H1 (cell line): ENCODE measurements around the gene LSM7. TPM values are rescaled to one million over a fixed set of nuclear protein-coding genes. Genes with fewer than 3 reads are reported as not detected.

Experiments
- CTCF ChIA-PET: fragments of 300-600 bp; sonication (Branson Sonifier 250); formaldehyde crosslinking; loops from one replicate; lab custom pipeline; 2021; ENCODE audit not compliant: partially characterized antibody; lab: Charles Lee
- POLR2A ChIA-PET: fragments of 300-600 bp; sonication (Branson Sonifier 250); formaldehyde crosslinking; loops from one replicate; lab custom pipeline; 2021; ENCODE audit warnings: inconsistent platforms; ENCODE audit not compliant: partially characterized antibody; lab: Charles Lee
- DNase-seq, 2 experiments: peaks; one replicate each; pipeline versions ENCODE4 v3.0.0 to v3.0.0-alpha.2; 2010 to 2022; ENCODE audit warnings: low spot score in 2 of 2, low read depth in 1 of 2, mixed read lengths in 1 of 2
- FAIRE-seq: peaks from 2 replicates; lab custom pipeline; 2011; peaks lifted over from hg19 to GRCh38; lab: Jason Lieb, UNC
- H2AFZ ChIP-seq: 2 replicates; pipeline ENCODE4 v1.8.1; 2012; ENCODE audit warnings: low read length, inconsistent platforms
- H2AK5ac ChIP-seq: 2 replicates; pipeline ENCODE4 v1.6.1; 2013; ENCODE audit warnings: low read depth, low read length
- H2BK120ac ChIP-seq: replicated peaks from 2 replicates; pipeline ENCODE3; 2013; ENCODE audit warnings: low read depth, low read length, inconsistent platforms
- H2BK12ac ChIP-seq: 2 replicates; pipeline ENCODE4 v1.6.1; 2013; ENCODE audit warnings: low read depth, low read length
- H2BK15ac ChIP-seq: 2 replicates; pipeline ENCODE4 v1.6.1; 2013; ENCODE audit warnings: low read length
- H2BK20ac ChIP-seq: 2 replicates; pipeline ENCODE4 v1.6.1; 2013; ENCODE audit warnings: low read length
- H2BK5ac ChIP-seq: 2 replicates; pipeline ENCODE4 v1.6.1; 2013; ENCODE audit warnings: low read depth, low read length
- H3K14ac ChIP-seq: 2 replicates; pipeline ENCODE4 v1.6.1; 2013; ENCODE audit warnings: inconsistent platforms; ENCODE audit not compliant: insufficient read length
- H3K18ac ChIP-seq: 2 replicates; pipeline ENCODE4 v1.6.1; 2013; ENCODE audit warnings: low read length; ENCODE audit errors: extremely low read depth
- H3K23ac ChIP-seq: 2 replicates; pipeline ENCODE4 v1.6.1; 2013; ENCODE audit warnings: inconsistent platforms; ENCODE audit not compliant: insufficient read length
- H3K23me2 ChIP-seq: 2 replicates; pipeline ENCODE4 v1.6.1; 2013; ENCODE audit warnings: low read depth, low read length
- H3K27ac ChIP-seq: 2 replicates; pipeline ENCODE4 v1.6.1; 2011; ENCODE audit warnings: low read depth, low read length, inconsistent platforms
- H3K27me3 ChIP-seq, 4 experiments: replicated peaks in 1 of 4; 1 replicate in 1 of 4; 2 replicates in 3 of 4; pipeline versions ENCODE4 v1.6.1 to v1.8.1; 2011 to 2013; ENCODE audit warnings: low read length in 3 of 4, mild to moderate bottlenecking in 3 of 4, inconsistent platforms in 2 of 4, mixed read lengths in 2 of 4, moderate library complexity in 1 of 4; ENCODE audit not compliant: control insufficient read depth in 3 of 4, insufficient read depth in 3 of 4; ENCODE audit errors: extremely low read depth in 1 of 4
- H3K36me3 ChIP-seq, 4 experiments: 2 replicates each; pipeline versions ENCODE4 v1.6.1 to v1.8.1; 2011 to 2013; ENCODE audit warnings: mild to moderate bottlenecking in 4 of 4, low read length in 3 of 4, moderate library complexity in 2 of 4, control low read depth in 1 of 4, inconsistent platforms in 1 of 4; ENCODE audit not compliant: insufficient read depth in 4 of 4, control insufficient read depth in 2 of 4
- H3K4ac ChIP-seq: replicated peaks from 2 replicates; pipeline ENCODE3; 2013; ENCODE audit warnings: low read length, low read depth, mixed read lengths, inconsistent platforms; ENCODE audit not compliant: insufficient read length
- H3K4me1 ChIP-seq, 4 experiments: replicated peaks in 1 of 4; 1 replicate in 1 of 4; 2 replicates in 3 of 4; pipeline versions ENCODE4 v1.6.1 to v1.8.1; 2011 to 2013; ENCODE audit warnings: low read length in 3 of 4, inconsistent platforms in 2 of 4, mixed read lengths in 1 of 4; ENCODE audit not compliant: insufficient read depth in 4 of 4, control insufficient read depth in 3 of 4
- H3K4me2 ChIP-seq, 2 experiments: 2 replicates each; pipeline versions ENCODE4 v1.6.1 to v1.8.1; 2011 to 2013; ENCODE audit warnings: low read depth in 2 of 2, low read length in 2 of 2, control low read depth in 1 of 2, inconsistent platforms in 1 of 2, mild to moderate bottlenecking in 1 of 2; ENCODE audit not compliant: insufficient read depth in 1 of 2
- H3K4me3 ChIP-seq, 4 experiments: fragments of 200-600, 300-600 bp in 1 of 4; sonication (generic), shearing (Covaris generic), sonication (Bioruptor Twin) in 1 of 4; 2 replicates each; pipeline versions ENCODE4 v1.5.1 to v1.8.1; 2011 to 2016; ENCODE audit warnings: low read length in 4 of 4, low read depth in 3 of 4, control low read depth in 2 of 4, inconsistent platforms in 2 of 4, mild to moderate bottlenecking in 2 of 4, mixed read lengths in 1 of 4, moderate library complexity in 1 of 4; ENCODE audit not compliant: insufficient read depth in 2 of 4; ENCODE audit errors: extremely low read depth in 1 of 4
- H3K56ac ChIP-seq: replicated peaks from 2 replicates; pipeline ENCODE3; 2013; ENCODE audit warnings: low read depth, mild to moderate bottlenecking, mixed read lengths, low read length, inconsistent platforms; ENCODE audit not compliant: insufficient read length
- H3K79me1 ChIP-seq: 2 replicates; pipeline ENCODE4 v1.6.1; 2013; ENCODE audit warnings: low read depth, low read length, control low read depth
- H3K79me2 ChIP-seq, 2 experiments: 2 replicates each; pipeline versions ENCODE4 v1.6.1 to v1.8.1; 2012 to 2013; ENCODE audit warnings: low read length in 2 of 2, mild to moderate bottlenecking in 2 of 2, inconsistent platforms in 1 of 2; ENCODE audit not compliant: insufficient read depth in 2 of 2, control insufficient read depth in 1 of 2
- H3K9ac ChIP-seq, 4 experiments: replicated peaks in 1 of 4; 1 replicate in 1 of 4; 2 replicates in 3 of 4; pipeline versions ENCODE4 v1.6.1 to v1.8.1; 2011 to 2013; ENCODE audit warnings: low read depth in 3 of 4, low read length in 3 of 4, control low read depth in 2 of 4, mild to moderate bottlenecking in 2 of 4, moderate library complexity in 2 of 4, inconsistent platforms in 1 of 4; ENCODE audit errors: extremely low read depth in 1 of 4
- H3K9me3 ChIP-seq, 2 experiments: 2 replicates each; pipeline versions ENCODE4 v1.6.1 to v1.8.1; 2012 to 2013; ENCODE audit warnings: mild to moderate bottlenecking in 2 of 2, moderate library complexity in 2 of 2, control low read depth in 1 of 2, inconsistent platforms in 1 of 2, low read depth in 1 of 2, low read length in 1 of 2, mixed read lengths in 1 of 2; ENCODE audit not compliant: insufficient read depth in 2 of 2
- H4K20me1 ChIP-seq, 2 experiments: replicated peaks in 1 of 2; 2 replicates each; pipeline versions ENCODE3 to v1.8.1; 2011 to 2013; ENCODE audit warnings: inconsistent platforms in 2 of 2, low read length in 2 of 2, mild to moderate bottlenecking in 1 of 2; ENCODE audit not compliant: insufficient read depth in 2 of 2, control insufficient read depth in 1 of 2
- H4K5ac ChIP-seq: 2 replicates; pipeline ENCODE4 v1.6.1; 2013; ENCODE audit warnings: low read length, low read depth, mixed read lengths, inconsistent platforms; ENCODE audit not compliant: insufficient read length
- H4K8ac ChIP-seq: 2 replicates; pipeline ENCODE4 v1.8.0; 2013; ENCODE audit warnings: mild to moderate bottlenecking, moderate library complexity, low read length, inconsistent platforms; ENCODE audit not compliant: insufficient read depth; ENCODE audit errors: extremely low read depth
- H4K91ac ChIP-seq: replicated peaks from 2 replicates; pipeline ENCODE3; 2013; ENCODE audit warnings: low read length, mixed read lengths, inconsistent platforms; ENCODE audit not compliant: insufficient read length
- CBX5 ChIP-seq: fragments of 300-800, 300-1000 bp; sonication (generic); IDR thresholded peaks from 2 replicates; pipeline ENCODE4 v1.7.1; 2016; ENCODE audit warnings: antibody characterized with exemption, low read length, low read depth
- CREB1 ChIP-seq: IDR thresholded peaks from 2 replicates; pipeline ENCODE4 v1.6.1; 2012; ENCODE audit warnings: inconsistent platforms
- E2F6 ChIP-seq: IDR thresholded peaks from 2 replicates; pipeline ENCODE4 v1.6.1; 2012; ENCODE audit warnings: inconsistent platforms
- EZH2 ChIP-seq: fragments of 200-600 bp; sonication (generic); IDR thresholded peaks from 2 replicates; pipeline ENCODE4 v1.7.1; 2012; ENCODE audit warnings: low read depth, mild to moderate bottlenecking, moderate library complexity, low read length, inconsistent platforms; ENCODE audit not compliant: severe bottlenecking
- MAX ChIP-seq: IDR thresholded peaks from 2 replicates; pipeline ENCODE4 v1.6.1; 2012; ENCODE audit warnings: inconsistent platforms
- NRF1 ChIP-seq: IDR thresholded peaks from 2 replicates; pipeline ENCODE4 v1.6.1; 2011; ENCODE audit warnings: mild to moderate bottlenecking, low read depth, low read length, improper control_type of control experiment
- RNF2 ChIP-seq: fragments of 200-900, 300-1000 bp; sonication (generic); IDR thresholded peaks from 2 replicates; pipeline ENCODE4 v1.7.1; 2016; ENCODE audit warnings: borderline replicate concordance, low read depth, mild to moderate bottlenecking, antibody characterized with exemption, low read length; ENCODE audit not compliant: poor library complexity, severe bottlenecking; ENCODE audit errors: missing control alignments
- TCF12 ChIP-seq: IDR thresholded peaks from 2 replicates; pipeline ENCODE4 v1.6.1; 2011; ENCODE audit warnings: low read depth, mild to moderate bottlenecking, low read length
- TEAD4 ChIP-seq: IDR thresholded peaks from 2 replicates; pipeline ENCODE4 v1.6.1; 2012; ENCODE audit warnings: low read depth, low read length, inconsistent platforms, mixed read lengths
- WGBS, 2 experiments: shearing (Covaris generic) in 1 of 2; methylation state at CpG; one replicate each; pipeline versions ENCODE4 v1.1.6 to v1.1.7; 2013 to 2015; ENCODE audit warnings: low lambda C conversion rate in 2 of 2, mixed read lengths in 2 of 2, inconsistent platforms in 1 of 2, low coverage in 1 of 2, missing lambda C conversion rate in 1 of 2; ENCODE audit not compliant: insufficient replicate concordance in 2 of 2, insufficient coverage in 1 of 2, insufficient read length in 1 of 2; ENCODE audit errors: extremely low coverage in 1 of 2, missing lambda C conversion rate in 1 of 2; 5-methylcytosine and 5-hydroxymethylcytosine counted together
- polyA plus RNA-seq, 7 experiments: library from polyadenylated mRNA; depleted of rRNA in 3 of 7; stranded (reverse) in 5 of 7; unstranded in 2 of 7; fragments of >200 nt in 5 of 7; fragments of 200-250 nt in 2 of 7; gene quantifications; 1 replicate in 5 of 7; 2 replicates in 1 of 7; 4 replicates in 1 of 7; pipeline versions ENCODE4 v1.2.1 to v1.2.3, GENCODE V29; 2011 to 2013; ENCODE audit warnings: missing spikeins in 2 of 7, mixed read lengths in 2 of 7
- total RNA-seq: library from RNA; stranded (reverse); fragmentation: NEBNext Ultra II Directional; extraction: Animal tissue kit (Norgen Biotek cat#: 25700); gene quantifications from 2 replicates; pipeline ENCODE4 v1.2.1, GENCODE V29; 2021

Gene LSM7
- total and polyA plus RNA-seq, 2 of the 8 experiments (the other 6 are each of a cell fraction or from before 2014, with no cell fraction given) = 228 to 1,335 TPM

- no peak overlapping the region for H4K5ac ChIP-seq
- H3K4ac ChIP-seq = no peak overlapping the region
- H2BK120ac ChIP-seq = no peak overlapping the region
- H3K79me1 ChIP-seq = no peaks in the 10 kb centered on the region
- H2AK5ac ChIP-seq = no peak overlapping the region
- no peak overlapping the region for H2BK15ac ChIP-seq
- no peaks in the 10 kb centered on the region for H3K36me3 ChIP-seq
- peak overlapping the region; percentile 66 for H4K91ac ChIP-seq
- H2BK12ac ChIP-seq = peak overlapping the region; percentile 27; the same call in 1 of the 2 replicates
- no peak overlapping the region for H3K14ac ChIP-seq
- H3K27me3 ChIP-seq = peaks cover 0 to 30% (median 19%) of the 10 kb centered on the region in 4 experiments; a peak in 6 of 7 replicates
- H3K23ac ChIP-seq = no peak overlapping the region
- H3K23me2 ChIP-seq = no peaks in the 10 kb centered on the region; the same call in 1 of the 2 replicates
- H3K9ac ChIP-seq = no peak overlapping the region
- POLR2A ChIA-PET = interaction anchor here (0.6 to 1.9 kb wide), 13 partner anchors 8 to 64 kb away, joined by 3 to 7 read pairs (median 3); partner anchors contain the start of gene PEAK3
- H3K4me1 ChIP-seq = peaks cover 0 to 12% (median 8%) of the 10 kb centered on the region in 4 experiments; a peak in 5 of 7 replicates
- 40% methylated on average over 47 of the region's 62 CpGs; no CpG with 5 or more reads in 1 of the 2 experiments for WGBS, 2 experiments
- H4K20me1 ChIP-seq = peaks cover 0 to 4% of the 10 kb centered on the region in 2 experiments
- peak overlapping the region; percentile 55; the same call in 1 of the 2 replicates for H2BK5ac ChIP-seq
- peak overlapping the region in 3 of 4 experiments; percentile 29 to 54 (median 32); a peak in 5 of 8 replicates for H3K4me3 ChIP-seq
- H2AFZ ChIP-seq = no peak overlapping the region
- no peaks in the 10 kb centered on the region for H3K9me3 ChIP-seq
- FAIRE-seq (no peak), DNase-seq (peak in 1 of 2 experiments; percentile 79)
- H3K56ac ChIP-seq = peak overlapping the region; percentile 19
- CTCF ChIA-PET = interaction anchor here (0.6 to 2.1 kb wide), 9 partner anchors 9 to 448 kb away, joined by 3 to 11 read pairs (median 4); no protein-coding TSS in a partner anchor
- no peak overlapping the region for H3K27ac ChIP-seq
- peak overlapping the region; percentile 61; the same call in 1 of the 2 replicates for H2BK20ac ChIP-seq
- H3K18ac ChIP-seq = no peak overlapping the region; the same call in 1 of the 2 replicates
- H4K8ac ChIP-seq = 0 out of 2 replicates have a peak overlapping the region, but pooled peaks have one; percentile 75
- H3K4me2 ChIP-seq = peak overlapping the region; percentile 24 to 90; a peak in 3 of 4 replicates
- no peaks in the 10 kb centered on the region for H3K79me2 ChIP-seq
- TF ChIP-seq MAX (peak; percentile 57), TEAD4 (no peak), NRF1 (no peak), RNF2 (no peak), CBX5 (no peak), CREB1 (peak; percentile 70), EZH2 (no peak), TCF12 (no peak), E2F6 (no peak; the same call in 1 of the 2 replicates)
Observed at GRCh38 chr19:2302319-2303210, 25.8 kb downstream of the LSM7 start.
